Lower leg skin (tissue), 4 donors: ENCODE measurements around the gene BAIAP2L2. TPM values are rescaled to one million over a fixed set of nuclear protein-coding genes. Genes with fewer than 3 reads are reported as not detected.

Experiments used
- DNase-seq, 2 donors: peaks; one replicate each; pipeline ENCODE4 v3.0.0-alpha.2; 2019; ENCODE audit warnings: low spot score in 2 of 2
- H3K4me3 ChIP-seq: fragments of 200-600 bp; sonication (generic); 2 replicates; pipeline ENCODE4 v1.5.1; 2017; ENCODE audit warnings: mild to moderate bottlenecking, low read depth; ENCODE audit not compliant: poor library complexity, severe bottlenecking
- POLR2A ChIP-seq, 2 donors: fragments of 450-650 bp; IDR thresholded peaks; one replicate each; pipeline ENCODE4 v1.6.1; 2016 to 2017; ENCODE audit warnings: antibody characterized with exemption in 2 of 2, mild to moderate bottlenecking in 1 of 2, moderate library complexity in 1 of 2
- WGBS, 2 donors: methylation state at CpG; one replicate each; pipeline ENCODE4 v1.1.5; 2018; 5-methylcytosine and 5-hydroxymethylcytosine counted together
- intact Hi-C: fragments of 100-400 bp; cut with DNase I; formaldehyde crosslinking; loops from one replicate; pipeline ENCODE4 v1.15.0; 2023; ENCODE audit warnings: low total_unique reads
- total RNA-seq, 4 donors: library from RNA; depleted of rRNA; stranded (reverse); fragments of >200 nt; gene quantifications; one replicate each; pipeline ENCODE4 v1.1.0, GENCODE V29; 2016
- TF ChIP-seq, protein P1 (sequence below), 3 donors: fragments of 450-650 bp; IDR thresholded peaks; one replicate each; pipeline ENCODE4 v1.5.1; 2016; ENCODE audit warnings: antibody characterized with exemption in 3 of 3, mild to moderate bottlenecking in 3 of 3, moderate library complexity in 2 of 3

The BAIAP2L2 gene
- total RNA-seq, 4 donors from 2014 or later, result 1.3 to 2.3 (median 2.1) TPM

DNA sequence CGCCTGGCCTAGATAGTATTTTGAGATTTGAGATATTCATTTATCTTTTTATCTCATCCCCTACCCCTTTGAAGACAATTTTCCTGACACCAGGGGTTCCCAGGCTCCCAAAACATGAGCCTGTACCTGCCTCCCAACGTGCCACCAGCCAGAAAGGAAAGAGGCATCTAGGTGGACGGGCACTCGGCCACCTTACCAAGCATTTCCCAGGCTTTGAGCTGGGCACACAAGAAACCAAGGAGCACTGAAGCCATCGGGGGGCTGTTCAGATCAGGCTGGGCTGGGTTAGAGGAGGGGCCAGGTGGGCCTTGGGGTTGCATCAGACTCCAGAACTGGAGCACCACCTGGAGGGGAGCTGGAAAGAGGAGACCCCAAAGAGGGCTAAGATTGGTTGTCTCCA, 28.5 kb upstream of the BAIAP2L2 start:
- 84 to 87% methylated on average over 5 of the region's 5 CpGs for WGBS, 2 donors
- DNase-seq, result no peak
- no peak for TF ChIP-seq POLR2A (IDR thresholded peaks at IDR 0.05)
- TF ChIP-seq, protein P1, sequence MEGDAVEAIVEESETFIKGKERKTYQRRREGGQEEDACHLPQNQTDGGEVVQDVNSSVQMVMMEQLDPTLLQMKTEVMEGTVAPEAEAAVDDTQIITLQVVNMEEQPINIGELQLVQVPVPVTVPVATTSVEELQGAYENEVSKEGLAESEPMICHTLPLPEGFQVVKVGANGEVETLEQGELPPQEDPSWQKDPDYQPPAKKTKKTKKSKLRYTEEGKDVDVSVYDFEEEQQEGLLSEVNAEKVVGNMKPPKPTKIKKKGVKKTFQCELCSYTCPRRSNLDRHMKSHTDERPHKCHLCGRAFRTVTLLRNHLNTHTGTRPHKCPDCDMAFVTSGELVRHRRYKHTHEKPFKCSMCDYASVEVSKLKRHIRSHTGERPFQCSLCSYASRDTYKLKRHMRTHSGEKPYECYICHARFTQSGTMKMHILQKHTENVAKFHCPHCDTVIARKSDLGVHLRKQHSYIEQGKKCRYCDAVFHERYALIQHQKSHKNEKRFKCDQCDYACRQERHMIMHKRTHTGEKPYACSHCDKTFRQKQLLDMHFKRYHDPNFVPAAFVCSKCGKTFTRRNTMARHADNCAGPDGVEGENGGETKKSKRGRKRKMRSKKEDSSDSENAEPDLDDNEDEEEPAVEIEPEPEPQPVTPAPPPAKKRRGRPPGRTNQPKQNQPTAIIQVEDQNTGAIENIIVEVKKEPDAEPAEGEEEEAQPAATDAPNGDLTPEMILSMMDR (IDR thresholded peaks at IDR 0.05), result no peak
- no peak overlapping the region for H3K4me3 ChIP-seq
- intact Hi-C loops, result loop anchor here (5.0 kb wide), 1 partner anchor 332 kb away; the partner anchor contains the start of gene GCAT

DNA sequence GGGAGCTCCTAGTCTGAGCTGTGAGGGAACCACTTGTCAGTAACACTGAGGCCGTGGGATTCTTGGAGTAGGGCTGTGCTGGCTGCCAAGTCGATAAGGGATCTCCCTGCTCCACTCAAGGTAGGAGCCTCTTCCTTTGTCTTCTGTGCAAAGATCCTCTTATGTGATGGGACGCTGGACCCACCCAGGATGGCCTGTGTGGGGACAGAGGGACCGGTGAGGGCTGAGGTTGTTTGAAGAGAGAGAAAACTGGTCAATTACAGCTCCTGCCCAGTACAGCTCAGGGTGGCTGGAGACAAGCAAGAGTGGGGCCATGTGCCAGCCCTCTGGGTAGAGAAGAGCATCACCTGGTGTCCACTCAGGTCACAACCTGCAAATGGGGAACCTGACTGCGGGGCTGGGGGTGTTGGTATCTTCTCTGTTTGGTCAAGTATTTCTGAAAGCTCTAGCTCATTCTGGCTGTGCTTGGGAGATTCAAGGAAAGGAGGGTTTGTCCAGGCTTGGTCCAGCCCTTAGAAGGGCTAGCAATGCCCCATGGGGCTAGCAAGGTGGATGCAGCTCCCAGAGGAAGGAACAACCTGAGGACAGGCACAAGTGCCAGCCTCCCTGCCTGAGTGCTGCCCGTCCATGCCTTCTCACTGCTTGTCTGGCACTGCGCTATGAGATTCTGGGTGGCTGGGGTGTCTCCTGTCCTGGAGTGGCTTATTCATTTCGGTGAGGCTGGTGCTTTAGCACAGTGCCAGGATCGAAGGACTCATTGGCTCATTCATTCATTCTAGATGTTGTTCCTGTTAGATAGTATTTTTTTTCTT, 27.6 kb upstream of the BAIAP2L2 start:
- TF ChIP-seq, protein P1 (IDR thresholded peaks at IDR 0.05), result no peak
- TF ChIP-seq POLR2A (IDR thresholded peaks at IDR 0.05), result no peak
- intact Hi-C loops, result loop anchor here (5.0 kb wide), 1 partner anchor 331 kb away; the partner anchor contains the start of gene GCAT
- WGBS, 2 donors, result 95% methylated on average over 9 of the region's 9 CpGs
- H3K4me3 ChIP-seq, result no peak overlapping the region
- peak in 1 of 2 donors; percentile 77 for DNase-seq

DNA sequence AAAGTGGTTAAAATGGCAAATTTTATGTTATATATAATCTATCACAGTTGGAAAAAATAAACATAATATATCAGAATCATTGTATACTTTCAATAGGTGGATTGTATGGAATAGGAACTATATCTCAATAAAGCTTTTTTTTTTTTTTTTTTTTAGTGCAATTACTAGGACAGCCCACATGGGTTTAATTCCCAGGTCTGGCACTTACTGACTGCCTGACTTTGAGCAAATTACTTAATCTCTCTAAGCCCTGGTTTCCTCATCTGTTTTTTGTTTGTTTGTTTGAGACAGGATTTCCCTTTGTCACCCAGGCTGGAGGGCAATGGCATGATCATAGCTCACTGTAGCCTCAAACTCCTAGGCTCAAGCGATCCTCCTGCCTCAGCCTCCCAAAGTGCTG, 26.1 kb upstream of the BAIAP2L2 start:
- WGBS, 2 donors, result 90 to 100% methylated on average over 1 of the region's 1 CpG
- DNase-seq, result no peak
- intact Hi-C loops, result loop anchor here (5.0 kb wide), 1 partner anchor 329 kb away; the partner anchor contains the start of gene GCAT
- no peak overlapping the region for H3K4me3 ChIP-seq
- TF ChIP-seq, protein P1 (IDR thresholded peaks at IDR 0.05), result no peak
- no peak for TF ChIP-seq POLR2A (IDR thresholded peaks at IDR 0.05)

DNA sequence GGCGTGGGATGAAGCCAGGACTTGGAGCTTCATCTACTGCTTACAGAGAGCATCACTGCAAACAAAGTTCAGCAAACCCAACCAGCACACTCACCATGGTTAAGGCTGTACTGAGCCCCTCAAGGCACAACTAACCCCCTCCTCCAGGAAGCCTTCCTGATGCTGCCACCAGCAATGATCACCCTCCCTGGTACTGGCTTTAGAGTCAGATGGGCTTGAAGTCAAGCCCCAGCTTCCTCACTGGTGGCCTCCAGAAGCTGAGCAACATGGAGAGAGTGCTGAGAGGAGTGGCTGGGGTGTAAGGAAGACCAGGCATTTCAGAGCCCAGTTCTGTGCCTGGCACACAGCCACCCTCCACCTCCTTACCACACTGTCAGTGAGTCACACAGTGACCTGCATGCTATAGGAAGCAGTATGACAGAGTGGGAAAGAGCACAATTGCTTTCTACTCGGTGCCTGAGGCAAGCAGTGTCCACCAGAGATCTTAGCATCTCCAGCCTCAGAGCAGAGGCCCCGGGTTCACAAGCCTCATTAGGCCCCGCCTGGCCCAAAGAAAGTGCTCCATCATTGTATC, 24.7 kb upstream of the BAIAP2L2 start:
- H3K4me3 ChIP-seq, result no peak overlapping the region
- intact Hi-C loops, result loop anchor here (5.0 kb wide), 1 partner anchor 328 kb away; the partner anchor contains the start of gene GCAT
- DNase-seq, result peak in 1 of 2 donors; percentile 82
- TF ChIP-seq, protein P1 (IDR thresholded peaks at IDR 0.05), result no peak
- TF ChIP-seq POLR2A (IDR thresholded peaks at IDR 0.05), result no peak
- WGBS, 2 donors, result 76 to 79% methylated on average over 4 of the region's 4 CpGs

DNA sequence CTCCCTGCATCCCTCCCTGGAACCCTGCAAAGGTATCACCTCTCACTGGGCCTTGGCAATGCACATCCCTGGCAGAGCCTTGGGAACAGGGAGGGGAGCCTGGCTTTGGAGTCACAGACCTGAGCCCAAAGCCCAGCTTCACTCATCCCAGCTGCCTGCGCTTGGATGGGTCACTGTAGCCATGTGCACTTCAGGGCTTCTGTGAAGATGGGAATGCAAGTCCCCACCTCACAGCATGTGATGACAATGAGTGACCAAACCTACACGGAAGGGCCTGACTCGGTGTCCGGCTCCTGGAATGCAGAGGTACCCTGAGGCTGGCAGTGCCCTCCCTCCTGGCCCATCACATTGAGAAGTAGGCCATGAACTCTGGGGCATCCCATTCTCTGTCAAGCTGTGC, 22.8 kb upstream of the BAIAP2L2 start:
- TF ChIP-seq POLR2A (IDR thresholded peaks at IDR 0.05), result no peak
- TF ChIP-seq, protein P1 (IDR thresholded peaks at IDR 0.05), result no peak
- WGBS, 2 donors, result 94 to 100% methylated on average over 4 of the region's 4 CpGs
- intact Hi-C loops, result no loop called here
- no peak overlapping the region for H3K4me3 ChIP-seq
- no peak for DNase-seq
